ENCODE measurements around the gene SEMA4F.

SEMA4F gene

DNA sequence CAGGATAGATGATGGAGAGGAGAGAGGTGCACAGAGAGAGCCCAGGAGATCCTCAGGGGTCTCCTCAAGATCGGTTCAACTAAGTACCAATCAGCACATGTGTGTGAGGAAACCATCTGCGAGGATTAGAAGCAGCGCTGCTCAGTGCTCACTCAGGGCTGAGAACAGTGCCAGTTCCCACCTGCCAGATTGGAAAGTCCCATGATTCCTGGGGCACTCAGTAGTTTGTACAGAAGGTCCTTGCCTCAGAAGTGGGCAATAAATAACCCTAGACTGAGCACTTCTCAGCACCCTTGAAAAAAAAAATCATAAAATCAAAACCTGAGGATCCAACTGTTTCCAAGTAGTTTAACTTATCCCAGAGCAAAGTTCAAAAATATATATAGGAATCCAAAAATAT lies 53.8 kb downstream of the SEMA4F start:
- no peak for DNase-seq (ENCODE audit: low read depth in 2 of 2)

DNA sequence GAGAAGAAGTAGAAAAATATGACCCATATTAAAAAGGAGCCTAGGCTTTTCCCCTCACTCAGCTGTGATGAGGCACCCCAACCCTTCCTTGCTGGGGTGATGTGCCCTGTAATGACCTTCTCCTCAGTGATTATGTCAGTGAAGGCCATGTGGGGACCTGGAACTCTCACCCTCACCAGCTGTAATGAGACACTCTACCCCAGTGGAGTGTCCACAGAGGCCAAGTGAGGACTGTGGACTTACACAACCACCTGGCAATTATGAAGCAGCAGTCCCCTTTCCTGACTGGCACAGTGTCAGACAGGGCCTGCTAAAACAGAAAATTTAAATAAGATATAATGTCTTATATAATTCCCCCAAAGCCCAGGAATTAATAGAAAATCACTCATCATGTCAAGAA lies 54.2 kb downstream of the SEMA4F start:
- no peak for DNase-seq (ENCODE audit: low read depth in 2 of 2)

DNA sequence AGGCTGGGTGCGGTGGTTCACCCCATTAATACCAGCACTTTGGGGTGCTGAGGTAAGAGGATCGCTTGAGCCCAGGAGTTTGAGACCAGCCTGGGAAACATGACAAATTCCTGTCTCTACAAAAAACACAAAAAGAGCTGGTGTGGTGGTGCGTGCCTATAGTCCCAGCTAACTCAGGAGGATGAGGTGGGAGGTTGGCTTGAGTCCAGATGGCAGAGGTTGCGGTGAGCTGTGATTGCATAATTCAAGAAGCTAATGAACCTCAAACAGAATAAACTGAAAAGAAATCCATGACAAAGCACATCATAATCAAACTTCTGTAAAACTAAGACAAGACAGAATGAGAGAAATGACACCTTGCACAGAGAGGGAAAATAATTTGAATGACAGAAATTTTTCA lies 54.8 kb downstream of the SEMA4F start:
- DNase-seq (ENCODE audit: low read depth in 2 of 2) = no peak

DNA sequence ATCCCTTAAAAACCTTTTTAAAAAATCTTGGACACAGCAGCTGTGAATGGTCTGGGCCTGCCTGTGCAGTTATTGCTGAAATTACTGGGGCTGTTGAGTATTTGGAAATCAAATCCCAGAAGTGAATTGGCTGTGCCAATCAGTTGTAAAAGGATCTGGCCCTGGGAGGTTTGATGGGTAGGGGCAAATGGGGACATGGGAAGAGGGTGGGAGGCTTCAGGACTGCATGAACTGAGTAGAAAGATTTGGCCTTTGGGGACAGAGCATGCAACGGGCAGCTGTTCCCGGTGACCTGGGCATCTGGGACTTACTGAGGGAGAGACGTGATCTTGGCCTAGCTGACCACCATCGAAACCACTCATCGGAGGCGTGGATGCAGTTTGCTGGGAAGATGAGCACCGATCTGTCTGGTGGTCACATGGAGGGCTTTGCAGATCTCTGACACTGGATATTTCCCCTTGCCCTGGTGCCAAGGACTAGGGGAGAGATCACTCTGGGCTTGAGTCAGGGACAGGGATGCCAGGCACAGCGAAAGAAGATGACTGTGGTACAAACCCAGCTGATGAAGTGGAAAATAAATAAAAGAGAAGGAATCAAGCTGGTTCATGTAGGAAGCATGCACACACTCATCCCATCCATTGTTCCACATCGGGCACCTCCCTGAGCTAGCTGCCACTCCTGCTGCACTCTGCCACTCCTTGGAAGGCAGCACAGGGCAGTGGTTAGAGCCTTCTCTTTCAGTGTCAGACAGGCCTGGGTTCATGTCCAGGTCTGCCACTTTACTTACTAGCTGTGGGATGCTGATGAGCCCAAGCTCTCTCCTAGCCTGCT lies 58.4 kb downstream of the SEMA4F start:
- DNase-seq (ENCODE audit: low read depth in 2 of 2) = no peak

DNA sequence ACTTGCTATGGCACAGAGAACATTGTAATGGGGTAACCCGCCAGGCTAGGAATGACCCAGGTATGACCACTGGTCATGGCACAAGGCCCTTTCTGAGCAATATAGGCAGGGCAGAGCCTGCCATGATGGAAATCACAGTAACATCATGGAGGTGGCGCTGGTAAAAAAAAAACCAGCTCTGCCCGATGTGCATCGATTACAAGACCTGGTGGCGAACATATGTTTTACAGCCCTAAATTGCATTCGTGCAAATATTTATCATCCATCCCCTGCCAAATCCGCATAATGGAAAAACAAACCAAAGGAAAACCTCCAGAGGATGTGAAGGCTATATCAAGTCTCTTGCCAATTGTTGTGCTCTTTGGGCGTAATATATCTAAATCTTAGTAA lies 60.6 kb downstream of the SEMA4F start:
- no peak for DNase-seq (ENCODE audit: low read depth in 2 of 2)

DNA sequence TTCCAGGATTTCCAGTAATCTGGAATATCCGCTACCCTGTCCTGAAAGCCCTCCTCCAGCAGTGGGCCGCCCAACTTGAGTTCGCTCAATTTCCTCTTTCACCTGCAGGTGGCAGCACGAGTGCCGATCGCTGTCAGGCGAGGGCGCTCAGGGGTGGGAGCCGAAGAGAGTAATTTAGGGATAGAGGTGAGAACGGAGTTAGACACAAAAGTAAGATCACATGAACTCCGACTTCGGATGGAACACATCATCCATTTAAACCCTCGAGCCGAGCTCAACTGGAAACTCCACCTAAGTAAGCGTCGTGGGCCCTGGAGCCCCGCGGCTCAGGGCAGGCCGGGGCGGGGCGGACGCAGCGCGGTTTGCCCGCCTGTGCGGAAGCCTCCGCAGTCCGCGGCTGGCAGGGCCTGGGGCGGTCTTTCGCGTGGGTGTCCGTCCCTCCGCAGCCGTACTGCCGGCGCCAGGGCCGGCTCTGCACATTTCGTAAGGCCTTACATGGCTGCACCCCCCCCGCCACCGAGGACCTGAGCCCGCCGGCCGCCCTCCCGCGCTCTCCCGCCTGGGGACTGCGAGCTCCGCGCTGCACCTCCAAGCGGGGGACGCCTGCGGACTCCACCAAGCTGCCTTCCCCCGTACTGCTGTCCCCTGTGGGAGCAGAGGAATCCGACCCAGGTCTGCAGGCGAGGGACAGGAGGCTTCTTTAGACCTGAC lies 61.2 kb downstream of the SEMA4F start:
- peak; percentile 62 to 76 for DNase-seq (ENCODE audit: low read depth in 2 of 2)

DNA sequence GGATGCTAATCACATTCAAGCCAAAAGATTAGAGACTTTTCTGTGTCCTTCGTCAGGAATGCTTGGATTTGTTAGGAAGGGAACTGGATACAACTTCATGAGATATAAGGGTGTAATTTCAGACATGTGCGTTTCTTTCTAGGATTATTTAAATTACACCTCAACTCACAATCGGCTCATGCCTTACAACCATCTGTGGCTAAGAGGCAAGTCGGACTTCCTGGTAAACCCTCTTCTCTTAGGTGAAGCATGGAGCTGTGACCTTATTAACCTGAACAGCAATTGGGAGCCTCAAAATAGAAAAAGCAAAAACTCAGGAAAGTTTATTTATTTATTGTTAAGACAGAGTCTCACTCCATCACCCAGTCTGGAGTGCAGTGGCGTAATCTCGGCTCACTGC lies 61.8 kb downstream of the SEMA4F start:
- DNase-seq (ENCODE audit: low read depth in 2 of 2) = no peak

DNA sequence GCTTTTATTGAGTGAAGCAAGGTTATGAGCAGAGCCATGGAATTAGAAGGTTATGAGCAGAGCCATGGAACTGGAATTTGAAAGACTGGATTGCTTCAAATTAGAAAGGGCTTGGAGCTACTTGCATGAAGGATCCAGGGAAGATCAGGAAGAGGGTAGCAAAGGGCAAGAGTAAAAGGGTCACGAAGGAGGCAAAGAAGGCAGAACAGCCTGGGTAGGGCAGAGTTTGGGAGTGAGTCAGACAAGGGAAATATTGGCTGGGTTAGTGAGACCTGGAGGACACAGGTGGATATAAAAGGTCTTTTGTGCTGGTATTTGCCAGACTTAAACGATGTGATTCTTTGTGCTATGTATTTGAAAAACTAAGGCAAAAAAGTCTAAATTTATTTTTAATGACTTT lies 65.0 kb downstream of the SEMA4F start:
- no peak for DNase-seq (ENCODE audit: low read depth in 2 of 2)

DNA sequence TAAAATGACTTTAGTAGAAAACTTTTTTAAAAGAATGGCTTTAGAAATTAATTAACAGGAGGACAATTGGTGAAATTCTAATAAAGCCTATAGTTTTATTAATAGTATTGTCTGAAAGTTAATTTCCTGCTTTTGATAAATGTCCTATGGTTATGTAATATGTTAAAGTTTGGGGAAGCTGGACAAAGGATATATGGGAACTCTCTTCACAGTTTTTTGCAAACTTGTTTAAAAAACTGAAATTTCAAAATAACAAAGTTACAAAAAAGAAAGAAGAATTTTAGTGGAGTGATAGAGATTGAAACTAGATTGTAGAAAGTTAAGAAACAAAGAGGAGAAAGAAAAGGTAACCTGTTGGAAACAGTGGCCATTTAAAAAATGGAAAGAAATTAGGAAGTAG lies 67.3 kb downstream of the SEMA4F start:
- DNase-seq (ENCODE audit: low read depth in 2 of 2) = no peak

DNA sequence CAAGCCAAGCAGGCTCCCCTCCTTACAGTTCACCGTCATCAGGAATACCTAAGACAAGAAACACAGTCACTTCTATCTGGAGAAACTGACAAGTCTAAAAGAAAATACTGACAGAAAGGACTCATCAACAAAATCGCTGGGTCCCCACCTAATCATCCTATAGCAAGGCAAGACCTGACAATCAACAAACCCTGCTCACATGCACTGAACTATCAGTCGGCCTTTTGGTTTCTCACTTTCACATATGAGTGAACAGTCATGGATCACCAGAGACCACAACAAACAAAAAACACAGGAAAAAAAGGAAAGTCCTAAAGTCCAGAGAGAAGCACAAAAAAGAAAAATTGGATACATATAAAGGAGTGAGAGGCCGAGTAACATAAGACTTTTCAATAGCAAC lies 70.4 kb downstream of the SEMA4F start:
- DNase-seq (ENCODE audit: low read depth in 2 of 2) = no peak

DNA sequence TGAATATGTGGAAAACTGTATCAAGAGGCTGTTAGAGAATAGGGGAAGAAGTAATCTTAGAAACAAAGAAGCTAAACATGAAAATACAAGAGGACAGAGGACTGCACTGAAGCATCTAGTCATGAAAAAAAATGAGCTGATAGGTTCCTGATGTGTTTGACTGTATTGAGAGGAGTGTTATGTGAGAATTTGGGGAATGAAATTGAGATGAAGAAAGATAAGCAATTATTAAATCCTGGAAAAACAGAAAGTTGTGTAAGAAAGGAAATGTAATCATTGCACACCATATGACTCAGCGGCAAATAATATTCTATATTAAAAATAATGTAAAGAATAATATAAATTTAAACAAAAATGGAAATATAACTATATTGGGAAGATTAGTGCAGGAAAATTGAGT lies 71.2 kb downstream of the SEMA4F start:
- DNase-seq (ENCODE audit: low read depth in 2 of 2) = no peak

DNA sequence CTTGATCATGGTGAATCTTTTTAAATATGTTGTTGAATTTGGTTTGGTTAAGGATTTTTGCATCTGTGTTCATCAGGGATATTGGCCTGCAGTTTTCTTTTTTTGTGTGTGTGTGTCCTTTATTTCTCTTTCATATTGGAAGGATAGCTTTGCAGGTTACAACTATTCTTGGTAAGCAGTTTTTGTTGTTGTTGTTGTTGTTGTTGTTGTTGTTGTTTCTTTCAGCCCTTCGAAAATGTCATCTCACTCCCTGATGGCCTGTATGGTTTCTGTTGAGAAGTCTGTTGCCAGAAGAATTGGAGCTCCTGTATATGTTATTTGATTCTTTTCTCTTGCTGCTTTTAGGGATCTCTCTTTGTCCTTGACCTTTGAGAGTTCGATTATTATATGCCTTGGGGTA lies 74.8 kb downstream of the SEMA4F start:
- DNase-seq (ENCODE audit: low read depth in 2 of 2) = no peak

DNA sequence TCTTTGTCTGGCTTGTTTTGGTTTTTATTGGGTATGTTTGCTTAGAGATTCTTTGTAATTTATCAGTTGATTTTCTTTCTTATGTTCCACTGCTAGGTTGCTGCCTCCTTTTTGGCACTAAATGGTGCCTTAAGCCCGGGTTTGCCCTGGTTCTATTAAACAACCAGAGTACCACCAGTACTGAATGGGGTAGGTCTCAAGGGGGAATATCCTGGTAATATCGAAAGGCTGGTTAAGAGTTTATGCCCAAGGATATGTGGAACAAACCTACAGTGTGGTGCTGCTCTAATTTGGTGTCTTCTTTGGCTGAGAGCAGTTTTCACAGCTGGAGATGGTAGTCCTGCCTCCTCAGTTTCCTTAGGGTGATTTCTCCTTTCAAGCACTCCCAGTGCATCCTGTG lies 76.5 kb downstream of the SEMA4F start:
- DNase-seq (ENCODE audit: low read depth in 2 of 2) = no peak
